H1 (cell line): ENCODE data around the gene DCAF6. TPM values are rescaled to one million over a fixed set of nuclear protein-coding genes. Genes with fewer than 3 reads are reported as not detected.

Experiments
- CTCF ChIA-PET: fragments of 300-600 bp; sonication (Branson Sonifier 250); formaldehyde crosslinking; loops from one replicate; lab custom pipeline; 2021; ENCODE audit not compliant: partially characterized antibody; lab: Charles Lee
- POLR2A ChIA-PET: fragments of 300-600 bp; sonication (Branson Sonifier 250); formaldehyde crosslinking; loops from one replicate; lab custom pipeline; 2021; ENCODE audit warnings: inconsistent platforms; ENCODE audit not compliant: partially characterized antibody; lab: Charles Lee
- DNase-seq, 2 experiments: peaks; one replicate each; pipeline versions ENCODE4 v3.0.0 to v3.0.0-alpha.2; 2010 to 2022; ENCODE audit warnings: low spot score in 2 of 2, low read depth in 1 of 2, mixed read lengths in 1 of 2
- FAIRE-seq: peaks from 2 replicates; lab custom pipeline; 2011; peaks lifted over from hg19 to GRCh38; lab: Jason Lieb, UNC
- H2AFZ ChIP-seq: 2 replicates; pipeline ENCODE4 v1.8.1; 2012; ENCODE audit warnings: low read length, inconsistent platforms
- H2AK5ac ChIP-seq: 2 replicates; pipeline ENCODE4 v1.6.1; 2013; ENCODE audit warnings: low read depth, low read length
- H2BK120ac ChIP-seq: replicated peaks from 2 replicates; pipeline ENCODE3; 2013; ENCODE audit warnings: low read depth, low read length, inconsistent platforms
- H2BK12ac ChIP-seq: 2 replicates; pipeline ENCODE4 v1.6.1; 2013; ENCODE audit warnings: low read depth, low read length
- H2BK15ac ChIP-seq: 2 replicates; pipeline ENCODE4 v1.6.1; 2013; ENCODE audit warnings: low read length
- H2BK20ac ChIP-seq: 2 replicates; pipeline ENCODE4 v1.6.1; 2013; ENCODE audit warnings: low read length
- H2BK5ac ChIP-seq: 2 replicates; pipeline ENCODE4 v1.6.1; 2013; ENCODE audit warnings: low read depth, low read length
- H3K14ac ChIP-seq: 2 replicates; pipeline ENCODE4 v1.6.1; 2013; ENCODE audit warnings: inconsistent platforms; ENCODE audit not compliant: insufficient read length
- H3K18ac ChIP-seq: 2 replicates; pipeline ENCODE4 v1.6.1; 2013; ENCODE audit warnings: low read length; ENCODE audit errors: extremely low read depth
- H3K23ac ChIP-seq: 2 replicates; pipeline ENCODE4 v1.6.1; 2013; ENCODE audit warnings: inconsistent platforms; ENCODE audit not compliant: insufficient read length
- H3K23me2 ChIP-seq: 2 replicates; pipeline ENCODE4 v1.6.1; 2013; ENCODE audit warnings: low read depth, low read length
- H3K27ac ChIP-seq: 2 replicates; pipeline ENCODE4 v1.6.1; 2011; ENCODE audit warnings: low read depth, low read length, inconsistent platforms
- H3K27me3 ChIP-seq, 4 experiments: replicated peaks in 1 of 4; 1 replicate in 1 of 4; 2 replicates in 3 of 4; pipeline versions ENCODE4 v1.6.1 to v1.8.1; 2011 to 2013; ENCODE audit warnings: low read length in 3 of 4, mild to moderate bottlenecking in 3 of 4, inconsistent platforms in 2 of 4, mixed read lengths in 2 of 4, moderate library complexity in 1 of 4; ENCODE audit not compliant: control insufficient read depth in 3 of 4, insufficient read depth in 3 of 4; ENCODE audit errors: extremely low read depth in 1 of 4
- H3K36me3 ChIP-seq, 4 experiments: 2 replicates each; pipeline versions ENCODE4 v1.6.1 to v1.8.1; 2011 to 2013; ENCODE audit warnings: mild to moderate bottlenecking in 4 of 4, low read length in 3 of 4, moderate library complexity in 2 of 4, control low read depth in 1 of 4, inconsistent platforms in 1 of 4; ENCODE audit not compliant: insufficient read depth in 4 of 4, control insufficient read depth in 2 of 4
- H3K4ac ChIP-seq: replicated peaks from 2 replicates; pipeline ENCODE3; 2013; ENCODE audit warnings: low read length, low read depth, mixed read lengths, inconsistent platforms; ENCODE audit not compliant: insufficient read length
- H3K4me1 ChIP-seq, 4 experiments: replicated peaks in 1 of 4; 1 replicate in 1 of 4; 2 replicates in 3 of 4; pipeline versions ENCODE4 v1.6.1 to v1.8.1; 2011 to 2013; ENCODE audit warnings: low read length in 3 of 4, inconsistent platforms in 2 of 4, mixed read lengths in 1 of 4; ENCODE audit not compliant: insufficient read depth in 4 of 4, control insufficient read depth in 3 of 4
- H3K4me2 ChIP-seq, 2 experiments: 2 replicates each; pipeline versions ENCODE4 v1.6.1 to v1.8.1; 2011 to 2013; ENCODE audit warnings: low read depth in 2 of 2, low read length in 2 of 2, control low read depth in 1 of 2, inconsistent platforms in 1 of 2, mild to moderate bottlenecking in 1 of 2; ENCODE audit not compliant: insufficient read depth in 1 of 2
- H3K4me3 ChIP-seq, 4 experiments: fragments of 200-600, 300-600 bp in 1 of 4; sonication (generic), shearing (Covaris generic), sonication (Bioruptor Twin) in 1 of 4; 2 replicates each; pipeline versions ENCODE4 v1.5.1 to v1.8.1; 2011 to 2016; ENCODE audit warnings: low read length in 4 of 4, low read depth in 3 of 4, control low read depth in 2 of 4, inconsistent platforms in 2 of 4, mild to moderate bottlenecking in 2 of 4, mixed read lengths in 1 of 4, moderate library complexity in 1 of 4; ENCODE audit not compliant: insufficient read depth in 2 of 4; ENCODE audit errors: extremely low read depth in 1 of 4
- H3K56ac ChIP-seq: replicated peaks from 2 replicates; pipeline ENCODE3; 2013; ENCODE audit warnings: low read depth, mild to moderate bottlenecking, mixed read lengths, low read length, inconsistent platforms; ENCODE audit not compliant: insufficient read length
- H3K79me1 ChIP-seq: 2 replicates; pipeline ENCODE4 v1.6.1; 2013; ENCODE audit warnings: low read depth, low read length, control low read depth
- H3K79me2 ChIP-seq, 2 experiments: 2 replicates each; pipeline versions ENCODE4 v1.6.1 to v1.8.1; 2012 to 2013; ENCODE audit warnings: low read length in 2 of 2, mild to moderate bottlenecking in 2 of 2, inconsistent platforms in 1 of 2; ENCODE audit not compliant: insufficient read depth in 2 of 2, control insufficient read depth in 1 of 2
- H3K9ac ChIP-seq, 4 experiments: replicated peaks in 1 of 4; 1 replicate in 1 of 4; 2 replicates in 3 of 4; pipeline versions ENCODE4 v1.6.1 to v1.8.1; 2011 to 2013; ENCODE audit warnings: low read depth in 3 of 4, low read length in 3 of 4, control low read depth in 2 of 4, mild to moderate bottlenecking in 2 of 4, moderate library complexity in 2 of 4, inconsistent platforms in 1 of 4; ENCODE audit errors: extremely low read depth in 1 of 4
- H3K9me3 ChIP-seq, 2 experiments: 2 replicates each; pipeline versions ENCODE4 v1.6.1 to v1.8.1; 2012 to 2013; ENCODE audit warnings: mild to moderate bottlenecking in 2 of 2, moderate library complexity in 2 of 2, control low read depth in 1 of 2, inconsistent platforms in 1 of 2, low read depth in 1 of 2, low read length in 1 of 2, mixed read lengths in 1 of 2; ENCODE audit not compliant: insufficient read depth in 2 of 2
- H4K20me1 ChIP-seq, 2 experiments: replicated peaks in 1 of 2; 2 replicates each; pipeline versions ENCODE3 to v1.8.1; 2011 to 2013; ENCODE audit warnings: inconsistent platforms in 2 of 2, low read length in 2 of 2, mild to moderate bottlenecking in 1 of 2; ENCODE audit not compliant: insufficient read depth in 2 of 2, control insufficient read depth in 1 of 2
- H4K5ac ChIP-seq: 2 replicates; pipeline ENCODE4 v1.6.1; 2013; ENCODE audit warnings: low read length, low read depth, mixed read lengths, inconsistent platforms; ENCODE audit not compliant: insufficient read length
- H4K8ac ChIP-seq: 2 replicates; pipeline ENCODE4 v1.8.0; 2013; ENCODE audit warnings: mild to moderate bottlenecking, moderate library complexity, low read length, inconsistent platforms; ENCODE audit not compliant: insufficient read depth; ENCODE audit errors: extremely low read depth
- H4K91ac ChIP-seq: replicated peaks from 2 replicates; pipeline ENCODE3; 2013; ENCODE audit warnings: low read length, mixed read lengths, inconsistent platforms; ENCODE audit not compliant: insufficient read length
- RAD21 ChIP-seq, 2 experiments: IDR thresholded peaks in 1 of 2; conservative IDR thresholded peaks in 1 of 2; 2 replicates each; pipeline ENCODE4 v1.6.1; 2011; ENCODE audit warnings: low read depth in 2 of 2, low read length in 2 of 2, improper control_type of control experiment in 1 of 2, inconsistent platforms in 1 of 2, mild to moderate bottlenecking in 1 of 2, moderate library complexity in 1 of 2
- SAP30 ChIP-seq: fragments of 300-600 bp; sonication (generic); IDR thresholded peaks from 2 replicates; pipeline ENCODE4 v1.7.1; 2012; ENCODE audit warnings: low read length, moderate library complexity, mild to moderate bottlenecking, inconsistent platforms; ENCODE audit not compliant: insufficient read depth, insufficient replicate concordance
- WGBS, 2 experiments: shearing (Covaris generic) in 1 of 2; methylation state at CpG; one replicate each; pipeline versions ENCODE4 v1.1.6 to v1.1.7; 2013 to 2015; ENCODE audit warnings: low lambda C conversion rate in 2 of 2, mixed read lengths in 2 of 2, inconsistent platforms in 1 of 2, low coverage in 1 of 2, missing lambda C conversion rate in 1 of 2; ENCODE audit not compliant: insufficient replicate concordance in 2 of 2, insufficient coverage in 1 of 2, insufficient read length in 1 of 2; ENCODE audit errors: extremely low coverage in 1 of 2, missing lambda C conversion rate in 1 of 2; 5-methylcytosine and 5-hydroxymethylcytosine counted together
- polyA plus RNA-seq, 7 experiments: library from polyadenylated mRNA; depleted of rRNA in 3 of 7; stranded (reverse) in 5 of 7; unstranded in 2 of 7; fragments of >200 nt in 5 of 7; fragments of 200-250 nt in 2 of 7; gene quantifications; 1 replicate in 5 of 7; 2 replicates in 1 of 7; 4 replicates in 1 of 7; pipeline versions ENCODE4 v1.2.1 to v1.2.3, GENCODE V29; 2011 to 2013; ENCODE audit warnings: missing spikeins in 2 of 7, mixed read lengths in 2 of 7
- total RNA-seq: library from RNA; stranded (reverse); fragmentation: NEBNext Ultra II Directional; extraction: Animal tissue kit (Norgen Biotek cat#: 25700); gene quantifications from 2 replicates; pipeline ENCODE4 v1.2.1, GENCODE V29; 2021

DCAF6 gene
- total and polyA plus RNA-seq, 2 of the 8 experiments (the other 6 are each of a cell fraction or from before 2014, with no cell fraction given): 12.3 to 17.4 TPM

DNA sequence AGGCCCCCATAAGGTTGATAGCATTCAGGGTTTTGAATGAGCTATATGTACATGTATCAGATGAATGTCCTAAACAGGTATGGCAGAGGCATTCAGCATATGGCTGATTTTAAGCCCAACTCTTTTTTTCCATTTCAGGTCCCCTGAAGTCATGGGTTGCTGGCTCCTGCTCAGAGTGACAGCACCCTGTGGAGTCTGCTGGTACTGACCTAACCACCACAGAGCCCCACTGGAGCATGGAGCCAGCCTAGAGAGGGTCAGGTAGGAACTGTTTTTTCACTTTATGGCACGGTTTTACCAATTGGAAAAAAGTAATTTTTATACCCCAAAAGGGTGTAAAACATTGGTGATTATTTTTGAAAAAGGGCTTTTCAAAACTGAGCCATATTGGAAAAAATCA, 82.9 kb downstream of the DCAF6 start:
- ChIA-PET CTCF (no interaction called here), POLR2A (no interaction called here)
- H3K27ac ChIP-seq: no peak overlapping the region
- H2BK15ac ChIP-seq: no peak overlapping the region
- no peak overlapping the region for H4K5ac ChIP-seq
- no peak overlapping the region for H2BK20ac ChIP-seq
- H3K36me3 ChIP-seq: peaks cover 0 to 25% (median 7%) of the 10 kb centered on the region in 4 experiments; a peak in 3 of 8 replicates
- no peaks in the 10 kb centered on the region for H3K4me1 ChIP-seq
- no peak overlapping the region for H3K14ac ChIP-seq
- H4K91ac ChIP-seq: no peak overlapping the region
- TF ChIP-seq SAP30 (no peak), RAD21 (IDR thresholded peaks at IDR 0.05 in 1 of 2, conservative IDR thresholded peaks at IDR 0.05 in 1 of 2; ENCODE audit: low read depth in 2 of 2, low read length in 2 of 2) (0 out of 4 replicates have a peak, but pooled peaks of 1 of the 2 experiments have one; percentile 8)
- TF ChIP-seq, all 59 proteins: peak for 1
- Histone ChIP-seq H2AK5ac (no peak overlapping the region), H3K9ac (no peak overlapping the region), H2BK5ac (no peak overlapping the region), H4K20me1 (peaks cover 0 to 2% of the 10 kb centered on the region in 2 experiments), H3K4ac (no peak overlapping the region), H3K23ac (no peak overlapping the region), H2BK120ac (no peak overlapping the region), H3K18ac (no peak overlapping the region), H3K79me2 (no peaks in the 10 kb centered on the region), H2AFZ (no peak overlapping the region), H3K23me2 (no peaks in the 10 kb centered on the region), H3K27me3 (no peaks in the 10 kb centered on the region), H3K79me1 (no peaks in the 10 kb centered on the region), H3K4me2 (no peak overlapping the region), H3K4me3 (no peak overlapping the region), H3K56ac (no peak overlapping the region), H3K9me3 (no peaks in the 10 kb centered on the region), H2BK12ac (no peak overlapping the region), H4K8ac (no peak overlapping the region)
- no peak for DNase-seq
- WGBS, 2 experiments: 100% methylated on average over 1 of the region's 1 CpG; no CpG with 5 or more reads in 1 of the 2 experiments
- no peak for FAIRE-seq
